Measurements from ENCODE around the gene RUSF1.
"Not testable (repeated sequence)": the region's sequence is repeated elsewhere in the genome, so short reads cannot be mapped to it uniquely, and the experiment has no call there.

RUSF1 gene

DNA sequence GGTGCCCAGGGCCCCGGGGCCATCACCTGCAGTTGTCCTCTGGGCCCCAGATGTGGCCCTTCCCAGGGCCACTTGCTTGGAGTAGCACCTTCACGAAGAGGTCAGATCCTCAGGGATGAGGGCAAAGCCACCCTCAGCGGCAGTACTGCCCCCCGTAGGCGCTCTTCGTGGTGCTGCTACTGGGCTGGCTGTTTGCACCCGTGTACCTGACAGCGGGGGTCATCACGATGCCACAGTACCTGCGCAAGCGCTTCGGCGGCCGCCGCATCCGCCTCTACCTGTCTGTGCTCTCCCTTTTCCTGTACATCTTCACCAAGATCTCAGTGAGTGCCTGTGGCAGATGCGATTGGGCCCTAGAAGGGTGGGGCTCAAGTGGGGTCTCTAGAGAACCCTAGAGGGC lies 22.6 kb downstream of the RUSF1 start:
- DNase-seq = no peak

DNA sequence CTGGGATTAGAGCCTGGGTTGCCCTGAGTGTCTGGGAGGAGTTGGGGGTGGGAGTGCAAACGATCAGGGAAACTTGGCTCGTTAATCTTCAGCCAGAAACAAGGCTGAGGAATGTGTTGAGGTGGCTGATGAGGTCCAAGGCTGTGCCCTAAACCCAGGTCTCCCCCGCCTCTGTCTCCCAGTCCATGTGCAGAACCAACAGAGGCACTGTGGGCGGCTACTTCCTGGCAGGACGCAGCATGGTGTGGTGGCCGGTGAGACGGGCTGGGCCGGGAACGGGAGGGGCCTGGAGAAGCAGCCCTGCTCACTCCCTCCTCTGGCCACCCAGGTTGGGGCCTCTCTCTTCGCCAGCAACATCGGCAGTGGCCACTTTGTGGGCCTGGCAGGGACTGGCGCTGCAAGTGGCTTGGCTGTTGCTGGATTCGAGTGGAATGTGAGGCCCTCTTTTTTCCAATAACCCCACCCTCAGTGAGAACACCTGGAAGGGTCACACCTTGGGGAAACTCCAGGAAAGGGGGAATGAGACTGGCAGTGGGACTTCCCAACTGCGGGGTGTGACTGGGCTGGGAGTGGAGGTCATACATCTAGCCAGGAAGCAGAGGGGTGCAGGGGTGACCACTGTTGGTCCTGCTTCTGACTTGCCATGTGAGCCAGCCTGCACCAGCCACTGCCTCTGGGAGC lies 23.6 kb downstream of the RUSF1 start:
- no peak for DNase-seq

DNA sequence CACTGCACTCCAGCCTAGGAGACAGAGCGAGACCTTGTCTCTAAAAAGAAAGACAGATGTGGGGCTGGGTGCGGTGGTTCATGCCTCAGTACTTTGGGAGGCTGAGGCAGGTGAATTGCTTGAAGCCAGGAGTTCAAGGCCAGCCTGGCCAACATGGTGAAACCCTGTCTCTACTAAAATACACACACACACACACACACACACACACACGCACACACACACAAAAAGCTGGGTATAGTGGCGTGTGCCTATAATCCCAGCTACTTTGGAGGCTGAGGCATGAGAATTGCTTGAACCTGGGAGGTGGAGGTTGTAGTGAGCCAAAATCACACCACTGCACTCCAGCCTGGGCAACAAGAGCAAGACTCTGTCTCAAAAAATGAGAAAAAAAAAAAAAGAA lies 24.1 kb downstream of the RUSF1 start:
- not testable (repeated sequence) for DNase-seq

DNA sequence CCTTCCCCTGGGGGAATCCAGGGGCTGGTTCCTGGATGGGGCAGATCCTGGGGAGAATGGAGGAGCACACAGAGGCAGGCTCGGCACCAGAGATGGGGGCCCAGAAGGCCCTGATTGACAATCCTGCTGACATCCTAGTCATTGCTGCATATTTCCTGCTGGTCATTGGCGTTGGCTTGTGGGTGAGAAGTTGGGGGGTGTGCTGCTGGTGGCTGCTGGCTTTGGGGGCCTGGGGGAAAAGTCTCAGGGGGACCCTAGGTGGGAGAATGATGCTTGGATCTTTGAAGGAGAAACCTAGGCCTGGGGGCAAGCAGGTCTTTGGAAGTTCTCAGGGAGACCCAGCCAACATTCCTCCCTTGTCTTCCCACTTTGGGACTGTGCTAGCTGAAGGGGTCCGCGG lies 25.1 kb downstream of the RUSF1 start, which contains the start of gene SLC5A2:
TSS of gene SLC5A2 (plus strand) at position 43 of the 400 bp plus-strand sequence. CDS start at position 57, 14 bp downstream.
- DNase-seq = no peak

DNA sequence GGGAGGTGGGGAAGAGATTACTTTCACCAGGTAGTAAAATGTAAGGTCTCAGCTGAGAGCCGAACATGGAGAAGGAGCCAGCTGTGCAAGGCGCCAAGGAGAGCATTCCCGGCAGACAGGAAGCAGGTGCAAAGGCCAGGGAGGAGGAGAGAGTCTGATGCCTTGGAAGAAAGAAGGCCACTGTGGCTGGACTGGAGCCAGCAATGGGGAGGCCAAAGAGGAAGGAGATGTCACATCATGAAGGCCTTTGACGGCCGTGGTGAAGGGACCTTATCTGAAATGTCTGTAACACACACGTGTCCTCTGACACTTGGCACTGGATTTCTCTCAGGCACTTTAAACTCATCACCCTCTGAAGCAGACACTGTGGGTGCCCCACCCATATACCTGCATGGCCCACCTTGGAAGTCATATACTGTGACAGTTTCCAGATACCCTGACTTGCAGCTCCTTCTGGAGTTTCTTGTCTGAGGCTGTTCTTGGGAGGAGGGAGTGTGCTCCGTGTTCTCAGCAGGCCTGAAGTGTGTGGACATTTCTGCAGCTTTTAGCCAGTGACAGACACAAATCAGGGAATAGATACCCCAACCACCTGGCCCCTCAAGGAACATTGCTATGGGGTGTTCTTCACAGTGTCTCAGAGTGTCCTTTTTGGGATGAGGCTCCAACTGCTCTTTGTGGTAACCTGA lies 27.2 kb downstream of the RUSF1 start:
- no peak for DNase-seq

DNA sequence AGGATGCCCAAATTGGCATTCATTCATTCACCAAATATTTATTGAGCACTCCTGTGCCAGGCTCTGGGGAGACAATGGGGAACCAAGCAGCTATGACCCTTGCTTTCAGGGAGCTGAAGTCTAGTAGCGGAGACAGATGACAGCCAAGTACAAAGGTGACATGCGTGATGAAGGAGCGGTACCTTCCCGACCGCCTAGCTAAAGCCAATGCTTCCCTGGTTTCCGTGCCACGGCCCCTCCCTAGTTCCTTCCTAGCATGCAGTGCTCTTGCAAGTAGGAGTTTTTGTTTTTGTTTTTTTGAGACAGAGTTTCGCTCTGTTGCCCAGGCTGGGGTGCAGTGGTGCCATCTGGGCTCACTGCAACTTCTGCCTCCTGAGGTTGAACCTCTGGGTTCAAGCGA lies 28.4 kb downstream of the RUSF1 start:
- no peak for DNase-seq

DNA sequence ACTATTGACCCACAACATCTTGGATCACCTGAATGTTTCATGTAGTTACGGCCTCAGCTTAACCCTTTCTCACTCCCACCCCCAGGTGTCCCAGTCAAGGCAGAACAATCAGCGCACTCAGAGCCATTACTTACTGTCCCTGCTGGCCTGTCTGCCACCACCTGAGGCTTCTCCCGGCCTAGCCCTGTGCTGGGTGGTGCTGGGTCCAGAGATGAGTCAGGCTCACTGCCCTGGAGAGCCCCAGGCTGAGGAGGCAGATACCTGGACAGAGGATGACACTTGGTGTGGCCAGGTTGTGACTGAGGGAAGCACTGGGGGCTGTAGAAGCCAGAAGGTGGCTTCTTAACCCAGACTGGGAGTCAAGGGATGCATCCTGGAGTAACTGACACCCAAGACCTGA lies 29.2 kb downstream of the RUSF1 start:
- no peak for DNase-seq

DNA sequence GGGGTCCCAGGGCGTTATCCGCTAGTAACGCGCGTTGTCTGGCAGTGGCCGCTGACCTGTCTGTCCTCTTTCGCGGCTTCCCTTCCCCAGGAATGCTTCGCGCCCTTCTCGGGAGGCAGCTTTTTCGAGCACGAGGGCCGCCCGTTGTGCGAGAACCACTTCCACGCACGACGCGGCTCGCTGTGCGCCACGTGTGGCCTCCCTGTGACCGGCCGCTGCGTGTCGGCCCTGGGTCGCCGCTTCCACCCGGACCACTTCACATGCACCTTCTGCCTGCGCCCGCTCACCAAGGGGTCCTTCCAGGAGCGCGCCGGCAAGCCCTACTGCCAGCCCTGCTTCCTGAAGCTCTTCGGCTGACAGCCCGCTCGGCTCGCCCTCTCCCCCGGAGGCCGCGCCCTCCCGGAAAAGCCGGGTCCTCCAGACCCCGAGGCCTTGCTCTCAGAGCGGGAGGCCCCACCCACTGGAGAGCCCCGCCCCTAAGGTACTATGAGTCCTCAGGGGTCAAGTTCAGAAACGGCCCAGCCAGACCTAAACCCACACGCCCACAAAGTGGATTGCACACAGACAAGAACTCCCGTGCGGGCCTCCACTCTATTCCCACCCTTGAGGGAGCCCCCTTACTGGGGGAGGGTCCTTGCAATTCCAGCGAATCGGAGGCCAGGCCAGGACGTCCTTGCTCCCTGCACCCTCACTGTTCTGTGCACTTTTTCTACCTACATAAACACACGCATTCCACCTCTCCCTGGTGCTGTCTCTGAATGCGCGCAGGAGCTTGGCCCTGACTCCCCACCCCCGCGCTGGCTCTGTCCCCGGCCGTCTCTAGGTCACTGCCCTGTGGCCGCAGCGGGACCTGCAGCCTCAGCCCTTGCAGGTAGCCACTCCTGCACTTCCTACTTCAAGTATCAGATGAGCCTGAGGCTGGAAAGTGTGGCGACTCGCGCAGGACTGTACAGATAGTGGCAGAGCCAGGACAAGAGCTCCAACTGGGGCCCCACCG lies 30.7 kb downstream of the RUSF1 start:
- DNase-seq = no peak

DNA sequence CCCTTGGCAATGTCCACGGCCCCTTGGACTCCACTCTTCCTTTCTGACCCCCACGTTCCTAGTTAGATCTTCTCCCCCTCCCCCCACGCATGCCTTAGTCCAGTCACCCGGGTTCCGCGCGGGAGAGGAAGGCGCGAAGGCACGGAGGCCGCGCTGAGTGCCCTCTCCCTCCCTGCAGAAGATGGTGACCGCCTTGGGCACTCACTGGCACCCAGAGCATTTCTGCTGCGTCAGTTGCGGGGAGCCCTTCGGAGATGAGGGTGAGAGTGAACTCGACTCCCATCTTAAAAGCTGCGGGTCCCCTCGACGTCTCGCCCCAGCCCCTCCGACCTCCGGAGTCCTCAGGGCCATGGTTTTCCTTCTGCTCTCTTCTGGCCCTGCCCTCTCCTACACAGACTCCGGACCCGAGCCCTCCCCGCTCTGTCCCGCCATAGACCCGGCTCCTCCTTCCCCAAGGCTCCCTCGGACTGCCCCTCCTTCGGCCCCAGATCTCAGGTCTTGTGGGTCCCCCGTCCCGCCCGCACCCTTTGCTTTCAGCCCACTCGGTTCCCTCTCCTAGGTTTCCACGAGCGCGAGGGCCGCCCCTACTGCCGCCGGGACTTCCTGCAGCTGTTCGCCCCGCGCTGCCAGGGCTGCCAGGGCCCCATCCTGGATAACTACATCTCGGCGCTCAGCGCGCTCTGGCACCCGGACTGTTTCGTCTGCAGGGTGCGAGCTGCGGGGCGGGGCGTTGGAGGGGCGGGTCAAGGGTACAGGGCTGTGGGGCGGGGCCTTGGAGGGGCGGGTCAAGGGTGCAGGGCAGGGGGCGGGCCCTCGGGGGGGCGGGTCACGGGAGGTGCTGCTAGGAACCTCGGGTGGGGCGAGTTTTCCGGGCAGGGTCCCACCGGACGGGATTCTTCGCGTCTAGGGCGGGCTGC lies 31.6 kb downstream of the RUSF1 start:
- peak; percentile 80 to 85 for DNase-seq

DNA sequence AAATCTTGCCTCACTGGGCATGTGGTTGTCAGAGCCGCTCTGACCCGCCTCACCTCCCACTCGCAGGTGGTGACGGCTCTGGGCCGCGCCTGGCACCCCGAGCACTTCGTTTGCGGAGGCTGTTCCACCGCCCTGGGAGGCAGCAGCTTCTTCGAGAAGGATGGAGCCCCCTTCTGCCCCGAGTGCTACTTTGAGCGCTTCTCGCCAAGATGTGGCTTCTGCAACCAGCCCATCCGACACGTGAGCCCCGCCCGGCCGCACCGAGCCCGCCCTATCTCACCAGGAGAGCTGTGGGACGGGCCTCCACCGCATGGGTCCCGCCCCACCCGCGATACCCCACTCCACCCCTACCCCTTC lies 32.3 kb downstream of the RUSF1 start:
- no peak for DNase-seq

DNA sequence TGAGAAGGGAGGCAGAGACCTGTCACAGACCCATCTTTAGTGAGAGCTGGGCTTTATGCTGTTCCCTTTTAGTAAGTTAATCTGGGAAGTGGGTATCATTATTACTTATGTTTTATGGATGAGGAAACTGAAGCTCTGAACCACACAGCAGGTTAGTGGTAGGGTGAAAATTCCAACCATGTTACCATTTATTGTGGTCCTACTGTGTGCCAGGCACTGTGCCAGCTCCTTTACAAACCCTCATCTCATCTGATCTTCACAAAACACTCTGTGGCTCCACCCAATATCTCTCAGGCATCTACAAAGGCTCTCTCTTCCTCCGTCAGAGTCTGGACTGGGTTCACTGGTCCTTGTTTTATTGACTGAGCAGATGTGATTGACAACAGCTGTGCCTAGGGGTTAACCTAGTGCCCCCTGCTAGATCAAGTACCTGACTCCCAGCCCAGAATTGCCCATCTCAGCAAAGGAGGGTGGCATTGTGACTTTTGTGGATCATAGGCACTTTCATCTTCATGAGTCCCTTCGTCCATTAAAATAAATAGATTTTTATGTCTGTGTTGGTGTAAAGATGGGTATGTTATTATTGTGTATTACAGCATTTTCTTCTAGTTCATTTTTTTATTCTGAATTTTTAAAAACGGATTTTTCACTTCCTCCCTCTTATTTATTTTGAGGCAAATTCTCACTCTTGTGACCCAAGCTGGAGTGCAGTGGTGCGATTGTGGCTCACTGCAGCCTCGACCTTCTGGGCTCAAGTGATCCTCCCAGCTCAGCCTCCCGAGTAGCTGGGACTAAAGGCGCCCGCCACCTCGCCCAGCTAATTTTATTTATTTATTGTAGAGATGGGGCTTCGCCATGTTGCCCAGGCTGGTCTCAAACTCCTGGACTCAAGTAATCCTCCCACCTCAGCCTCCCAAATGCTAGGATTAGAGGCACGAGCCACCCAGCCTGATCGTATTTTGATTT lies 33.1 kb downstream of the RUSF1 start:
- DNase-seq = no peak

DNA sequence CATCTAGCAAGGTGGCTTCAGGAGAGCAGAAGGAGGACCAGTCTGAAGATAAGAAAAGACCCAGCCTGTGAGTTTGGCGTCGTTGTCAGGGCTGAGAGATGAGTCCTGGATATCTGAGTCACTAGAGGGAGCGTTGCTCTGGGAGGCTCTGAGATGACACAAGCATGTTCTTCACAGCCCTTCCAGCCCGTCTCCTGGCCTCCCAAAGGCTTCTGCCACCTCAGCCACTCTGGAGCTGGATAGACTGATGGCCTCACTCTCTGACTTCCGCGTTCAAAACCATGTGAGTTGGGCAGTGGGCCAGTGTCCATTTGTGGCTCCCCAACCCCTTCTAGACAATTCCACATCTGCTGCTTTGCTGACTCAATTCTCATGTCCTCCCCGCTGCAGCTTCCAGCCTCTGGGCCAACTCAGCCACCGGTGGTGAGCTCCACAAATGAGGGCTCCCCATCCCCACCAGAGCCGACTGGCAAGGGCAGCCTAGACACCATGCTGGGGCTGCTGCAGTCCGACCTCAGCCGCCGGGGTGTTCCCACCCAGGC lies 33.9 kb downstream of the RUSF1 start:
- no peak for DNase-seq

DNA sequence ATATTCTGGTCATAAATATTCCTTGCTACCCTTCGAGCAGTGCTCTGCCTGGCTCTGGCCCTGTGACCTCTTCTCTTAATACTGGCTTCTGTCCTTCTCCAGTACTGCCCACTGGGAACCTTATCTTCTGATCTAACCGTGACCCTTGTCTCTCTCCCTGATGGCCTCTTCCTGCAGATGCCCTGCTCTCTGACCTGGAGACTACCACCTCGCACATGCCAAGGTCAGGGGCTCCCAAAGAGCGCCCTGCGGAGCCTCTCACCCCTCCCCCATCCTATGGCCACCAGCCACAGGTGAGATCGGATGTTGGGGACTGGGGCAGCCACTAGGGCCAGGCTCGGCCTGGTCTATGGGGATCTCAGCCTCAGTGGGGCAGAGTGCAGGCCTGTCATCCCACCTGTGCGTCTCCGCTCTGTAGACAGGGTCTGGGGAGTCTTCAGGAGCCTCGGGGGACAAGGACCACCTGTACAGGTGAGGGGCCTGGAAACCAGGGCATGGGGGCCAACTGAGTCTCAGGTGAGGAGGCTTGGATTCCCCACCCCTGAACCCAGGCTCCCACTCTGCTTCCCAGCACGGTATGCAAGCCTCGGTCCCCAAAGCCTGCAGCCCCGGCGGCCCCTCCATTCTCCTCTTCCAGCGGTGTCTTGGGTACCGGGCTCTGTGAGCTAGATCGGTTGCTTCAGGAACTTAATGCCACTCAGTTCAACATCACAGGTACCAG lies 34.8 kb downstream of the RUSF1 start:
- DNase-seq = no peak

DNA sequence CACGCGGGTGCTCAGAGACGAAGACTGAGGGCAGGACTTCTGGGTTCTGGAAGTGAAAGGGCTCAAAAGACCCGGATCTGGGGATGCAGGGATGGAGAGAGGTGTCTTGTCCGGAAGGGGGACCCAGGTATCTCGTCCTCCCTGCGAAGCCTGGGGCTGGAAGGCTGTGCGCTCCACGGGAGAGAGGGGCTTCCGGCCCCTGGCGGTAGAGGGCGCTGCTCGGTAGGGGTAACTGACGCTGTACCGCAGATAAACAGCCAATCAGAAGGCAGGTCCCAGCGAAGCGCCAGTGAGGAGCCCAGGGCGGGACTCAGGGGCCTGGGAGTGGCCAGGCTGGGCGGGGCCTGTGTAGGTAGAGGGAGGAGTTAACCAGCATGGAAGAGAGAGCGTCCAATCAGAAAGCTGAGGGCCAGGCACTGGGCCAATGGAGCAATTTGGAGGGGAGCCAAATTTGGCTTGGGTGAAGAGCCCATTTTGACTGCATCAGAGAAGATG lies 35.4 kb downstream of the RUSF1 start:
- DNase-seq = peak in 1 of 2 donors; percentile 57

DNA sequence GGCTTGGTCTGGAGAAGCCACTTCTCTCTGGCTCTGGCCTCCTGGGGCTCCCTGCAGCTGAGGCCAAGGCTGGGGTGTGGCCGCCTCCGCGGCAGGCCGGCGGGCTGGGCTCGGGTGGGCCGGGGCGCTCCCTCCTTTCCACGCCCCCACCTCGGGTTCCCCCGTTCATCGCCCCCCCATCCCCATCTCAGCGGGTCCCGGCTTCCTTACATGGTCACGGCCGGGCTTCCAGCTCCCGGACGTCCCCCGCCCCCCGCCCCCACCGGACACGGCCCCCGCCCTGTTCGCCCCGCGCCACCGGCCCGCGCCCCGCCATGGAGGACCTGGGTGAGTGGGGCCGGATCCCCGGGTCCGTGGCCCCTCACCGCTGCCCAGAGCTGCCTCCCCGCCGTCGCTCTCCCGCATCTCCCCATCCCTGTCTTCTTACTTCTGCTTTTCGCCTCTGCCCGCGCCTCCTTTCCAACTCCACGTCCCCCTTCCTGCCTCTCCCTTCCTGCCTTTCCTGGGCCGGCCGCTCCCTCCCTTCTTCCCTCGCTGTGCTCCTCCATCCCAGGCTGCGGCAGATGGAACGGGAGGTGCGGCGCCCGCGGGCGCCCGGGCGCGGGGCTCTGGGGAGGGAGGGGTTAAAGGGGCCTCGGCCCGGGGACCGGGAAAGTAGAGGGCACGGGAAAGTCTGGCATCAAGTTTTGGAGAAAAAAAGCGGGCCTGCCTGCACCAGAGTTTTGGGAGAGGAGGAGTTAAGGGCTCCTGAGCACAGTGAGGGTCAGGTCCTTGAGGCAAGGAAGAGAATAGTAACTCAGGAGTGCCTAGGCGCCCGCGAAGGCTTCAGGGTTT lies 36.1 kb downstream of the RUSF1 start, which contains the start of gene TGFB1I1:
TSS of gene TGFB1I1 (plus strand) at position 278 of the 834 bp plus-strand sequence. CDS start at position 315, 37 bp downstream.
- no peak for DNase-seq

DNA sequence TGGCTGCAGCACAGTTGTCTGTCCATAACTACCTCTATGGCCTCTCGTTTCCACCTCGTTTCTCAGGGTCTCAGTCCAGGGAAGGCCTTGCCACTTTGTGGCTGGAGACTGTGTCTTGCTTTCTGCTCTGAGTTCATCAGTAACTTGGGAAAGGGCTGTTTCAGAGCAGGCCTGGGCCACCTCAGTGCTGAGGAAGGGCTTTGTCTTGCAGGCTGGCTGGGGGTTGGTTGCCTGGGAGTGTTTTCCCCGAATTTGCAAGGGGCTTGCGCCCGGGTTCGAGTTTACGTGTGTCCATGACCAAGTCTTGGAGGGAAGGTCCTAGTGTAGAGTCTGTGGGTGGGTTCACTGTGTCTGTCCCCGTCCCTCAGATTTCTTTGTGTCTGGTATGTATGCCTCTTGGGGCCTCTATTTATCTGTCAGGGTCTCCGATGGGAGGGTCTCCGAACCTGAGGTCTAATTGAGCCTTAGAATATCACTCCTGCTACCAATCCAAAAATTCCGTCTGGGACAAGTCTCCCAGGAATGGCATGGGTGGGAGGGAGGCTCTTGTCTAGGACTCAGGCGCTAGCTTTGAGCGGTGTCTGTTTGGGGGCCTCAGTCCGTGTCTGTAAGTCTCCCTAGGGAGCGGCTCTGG lies 36.8 kb downstream of the RUSF1 start:
- DNase-seq = no peak

DNA sequence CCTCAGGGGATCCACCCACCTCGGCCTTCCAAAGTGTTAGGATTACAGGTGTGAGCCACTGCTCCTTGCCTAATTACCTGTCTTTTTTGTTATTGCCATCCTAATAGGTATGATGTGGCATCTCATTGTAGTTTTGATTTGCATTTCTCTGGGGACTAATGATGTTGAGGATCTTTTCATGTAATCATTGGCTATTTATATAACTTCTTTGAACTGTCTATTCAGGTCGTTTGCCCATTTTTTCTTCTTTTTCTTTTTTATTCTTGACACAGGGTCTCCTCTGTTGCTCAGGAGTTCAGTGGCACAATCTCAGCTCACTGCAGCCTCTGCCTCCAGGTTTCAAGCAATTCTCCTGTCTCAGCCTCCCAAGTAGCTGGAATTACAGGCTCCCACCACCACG lies 37.6 kb downstream of the RUSF1 start:
- DNase-seq = no peak

DNA sequence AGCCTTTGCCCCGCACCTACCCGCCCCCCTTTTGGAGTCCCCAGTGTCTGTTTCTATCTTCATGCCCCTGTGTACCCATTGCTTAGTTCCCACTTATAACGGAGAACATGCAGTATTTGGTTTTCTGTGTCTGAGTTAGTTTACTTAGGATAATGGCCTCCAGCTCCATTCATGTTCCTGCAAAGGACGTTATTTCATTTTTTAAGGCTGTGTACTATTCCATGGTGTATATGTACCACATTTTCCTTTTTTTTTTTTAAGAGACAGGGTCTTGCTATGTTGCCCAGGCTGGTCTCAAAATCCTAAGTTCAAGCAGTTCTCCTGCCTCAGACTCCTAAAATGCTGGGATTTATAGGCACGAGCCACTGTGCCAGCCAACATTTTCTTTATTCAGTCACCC lies 40.3 kb downstream of the RUSF1 start:
- DNase-seq = no peak
